Hepatocyte (in vitro differentiated cells): ENCODE data around the gene IL13.

ENCODE experiments used
- EZH2 ChIP-seq: fragments of 200-600 bp; sonication (generic); IDR thresholded peaks from 2 replicates; pipeline ENCODE4 v1.6.1; 2016; ENCODE audit warnings: antibody characterized with exemption, mild to moderate bottlenecking, borderline replicate concordance
- TF ChIP-seq, protein P1 (sequence below): fragments of 200-600 bp; sonication (generic); IDR thresholded peaks from 2 replicates; pipeline ENCODE4 v1.5.1; 2016; ENCODE audit warnings: antibody characterized with exemption, mild to moderate bottlenecking; ENCODE audit not compliant: poor library complexity

DNA sequence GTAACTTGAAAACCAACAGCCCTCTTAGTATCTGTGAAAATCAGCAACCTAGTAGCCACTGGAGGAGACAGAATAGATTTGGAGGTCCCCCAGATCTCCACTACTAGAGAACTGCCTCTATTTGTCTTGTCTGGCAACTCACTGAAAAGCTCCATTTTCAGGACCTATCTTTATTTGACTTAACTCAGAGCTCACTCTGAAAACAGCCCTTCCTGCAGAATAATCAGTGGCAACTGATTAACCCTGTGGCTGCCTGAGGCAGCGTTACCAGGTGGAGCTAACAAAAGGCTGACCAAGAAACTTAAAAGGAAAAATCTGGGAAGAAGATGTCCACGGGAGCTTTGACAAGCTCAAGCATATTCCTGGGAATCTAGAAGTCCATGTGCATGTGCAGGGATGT is 10.5 kb upstream of the IL13 start:
- TF ChIP-seq, protein P1, sequence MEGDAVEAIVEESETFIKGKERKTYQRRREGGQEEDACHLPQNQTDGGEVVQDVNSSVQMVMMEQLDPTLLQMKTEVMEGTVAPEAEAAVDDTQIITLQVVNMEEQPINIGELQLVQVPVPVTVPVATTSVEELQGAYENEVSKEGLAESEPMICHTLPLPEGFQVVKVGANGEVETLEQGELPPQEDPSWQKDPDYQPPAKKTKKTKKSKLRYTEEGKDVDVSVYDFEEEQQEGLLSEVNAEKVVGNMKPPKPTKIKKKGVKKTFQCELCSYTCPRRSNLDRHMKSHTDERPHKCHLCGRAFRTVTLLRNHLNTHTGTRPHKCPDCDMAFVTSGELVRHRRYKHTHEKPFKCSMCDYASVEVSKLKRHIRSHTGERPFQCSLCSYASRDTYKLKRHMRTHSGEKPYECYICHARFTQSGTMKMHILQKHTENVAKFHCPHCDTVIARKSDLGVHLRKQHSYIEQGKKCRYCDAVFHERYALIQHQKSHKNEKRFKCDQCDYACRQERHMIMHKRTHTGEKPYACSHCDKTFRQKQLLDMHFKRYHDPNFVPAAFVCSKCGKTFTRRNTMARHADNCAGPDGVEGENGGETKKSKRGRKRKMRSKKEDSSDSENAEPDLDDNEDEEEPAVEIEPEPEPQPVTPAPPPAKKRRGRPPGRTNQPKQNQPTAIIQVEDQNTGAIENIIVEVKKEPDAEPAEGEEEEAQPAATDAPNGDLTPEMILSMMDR = no peak
- TF ChIP-seq EZH2 = no peak
